Natural killer cell (primary cell): Measurements from ENCODE around the gene CREBRF. TPM values are rescaled to one million over a fixed set of nuclear protein-coding genes. Genes with fewer than 3 reads are reported as not detected.

Experiments used
- ATAC-seq, 3 donors: fragments of 150-1000 bp in 2 of 3; fragments of 200-7000 bp in 1 of 3; cut with Tn5 transposase; 1 replicate in 1 of 3; 2 replicates in 2 of 3; pipeline ENCODE4 v1.10.0; 2021; ENCODE audit warnings: mild to moderate bottlenecking in 2 of 3, moderate library complexity in 2 of 3
- DNase-seq, 2 donors: peaks; one replicate each; pipeline versions ENCODE4 v3.0.0 to v3.0.0-alpha.2; 2013 to 2021; ENCODE audit warnings: mixed read lengths in 1 of 2
- H3K27ac ChIP-seq: one replicate; pipeline ENCODE4 v1.5.1; 2013; ENCODE audit warnings: mild to moderate bottlenecking, low read length
- H3K27me3 ChIP-seq: one replicate; pipeline ENCODE4 v1.6.1; 2013; ENCODE audit warnings: low read length; ENCODE audit not compliant: control insufficient read depth, insufficient read depth
- H3K36me3 ChIP-seq: one replicate; pipeline ENCODE4 v1.6.1; 2013; ENCODE audit warnings: low read length; ENCODE audit not compliant: control insufficient read depth, insufficient read depth
- H3K4me1 ChIP-seq: one replicate; pipeline ENCODE4 v1.6.1; 2013; ENCODE audit warnings: low read length; ENCODE audit not compliant: control insufficient read depth, insufficient read depth
- H3K4me3 ChIP-seq: one replicate; pipeline ENCODE4 v1.5.1; 2013; ENCODE audit warnings: low read length
- H3K9me3 ChIP-seq: one replicate; pipeline ENCODE4 v1.6.1; 2013; ENCODE audit warnings: low read length; ENCODE audit not compliant: control insufficient read depth, insufficient read depth
- H3K27ac Mint-ChIP-seq, 2 donors: one replicate each; pipeline ENCODE4 v1.8.0; 2022; ENCODE audit warnings: mild to moderate bottlenecking in 2 of 2, mixed read lengths in 2 of 2, moderate library complexity in 1 of 2
- H3K27me3 Mint-ChIP-seq, 2 donors: one replicate each; pipeline ENCODE4 v1.8.0; 2022; ENCODE audit warnings: low read depth in 2 of 2, mixed read lengths in 2 of 2
- H3K36me3 Mint-ChIP-seq: one replicate; pipeline ENCODE4 v1.8.0; 2022; ENCODE audit warnings: mixed read lengths
- H3K4me1 Mint-ChIP-seq, 2 donors: one replicate each; pipeline ENCODE4 v1.8.0; 2022; ENCODE audit warnings: mixed read lengths in 2 of 2
- H3K4me3 Mint-ChIP-seq: one replicate; pipeline ENCODE4 v1.8.0; 2022; ENCODE audit warnings: mild to moderate bottlenecking, moderate library complexity, mixed read lengths
- H3K9me3 Mint-ChIP-seq, 2 donors: one replicate each; pipeline ENCODE4 v1.8.0; 2022; ENCODE audit warnings: mixed read lengths in 2 of 2
- WGBS: methylation state at CpG from one replicate; pipeline ENCODE4 v1.1.7; 2013; ENCODE audit warnings: missing lambda C conversion rate; ENCODE audit not compliant: insufficient coverage; 5-methylcytosine and 5-hydroxymethylcytosine counted together
- intact Hi-C: fragments of 100-400 bp; cut with micrococcal nuclease; formaldehyde crosslinking; loops from one replicate; pipeline ENCODE4 v1.14.2; 2022
- total RNA-seq, 4 donors: library from RNA; stranded (reverse); fragments of 120-200 nt in 1 of 4; gene quantifications; one replicate each; pipeline versions ENCODE4 v1.2.3 to v1.2.4, GENCODE V29; 2013 to 2022
- TF ChIP-seq, protein P1 (sequence below): fragments of 200-600 bp; IDR thresholded peaks from one replicate; pipeline ENCODE4 v1.8.0; 2022; ENCODE audit warnings: antibody characterized with exemption

The CREBRF gene
- total RNA-seq, 3 donors from 2014 or later (not counting 1 experiment from before 2014, with no cell fraction given): 118 to 127 (median 121) TPM

GRCh38 chr5:173057062-173057924, 1.1 kb downstream of the CREBRF start:
- H3K4me3 Mint-ChIP-seq: peak overlapping the region; percentile 94
- H3K4me3 ChIP-seq: peak overlapping the region; percentile 86
- no peaks in the 10 kb centered on the region for H3K27me3 ChIP-seq
- peaks cover 2% of the 10 kb centered on the region for H3K36me3 ChIP-seq
- intact Hi-C loops: loop anchor here (1.0 to 2.0 kb wide), 3 partner anchors 73 to 284 kb away; partner anchors contain the start of gene BNIP1
- H3K27me3 Mint-ChIP-seq: peaks cover 4 to 10% of the 10 kb centered on the region in 2 donors
- peaks cover 8% of the 10 kb centered on the region for H3K4me1 ChIP-seq
- H3K9me3 Mint-ChIP-seq: no peaks in the 10 kb centered on the region
- DNase-seq: peak; percentile 98 to 99
- peaks cover 36 to 37% of the 10 kb centered on the region in 2 donors for H3K4me1 Mint-ChIP-seq
- peak overlapping the region; percentile 89 to 95 for H3K27ac Mint-ChIP-seq
- H3K9me3 ChIP-seq: no peaks in the 10 kb centered on the region
- TF ChIP-seq, protein P1, sequence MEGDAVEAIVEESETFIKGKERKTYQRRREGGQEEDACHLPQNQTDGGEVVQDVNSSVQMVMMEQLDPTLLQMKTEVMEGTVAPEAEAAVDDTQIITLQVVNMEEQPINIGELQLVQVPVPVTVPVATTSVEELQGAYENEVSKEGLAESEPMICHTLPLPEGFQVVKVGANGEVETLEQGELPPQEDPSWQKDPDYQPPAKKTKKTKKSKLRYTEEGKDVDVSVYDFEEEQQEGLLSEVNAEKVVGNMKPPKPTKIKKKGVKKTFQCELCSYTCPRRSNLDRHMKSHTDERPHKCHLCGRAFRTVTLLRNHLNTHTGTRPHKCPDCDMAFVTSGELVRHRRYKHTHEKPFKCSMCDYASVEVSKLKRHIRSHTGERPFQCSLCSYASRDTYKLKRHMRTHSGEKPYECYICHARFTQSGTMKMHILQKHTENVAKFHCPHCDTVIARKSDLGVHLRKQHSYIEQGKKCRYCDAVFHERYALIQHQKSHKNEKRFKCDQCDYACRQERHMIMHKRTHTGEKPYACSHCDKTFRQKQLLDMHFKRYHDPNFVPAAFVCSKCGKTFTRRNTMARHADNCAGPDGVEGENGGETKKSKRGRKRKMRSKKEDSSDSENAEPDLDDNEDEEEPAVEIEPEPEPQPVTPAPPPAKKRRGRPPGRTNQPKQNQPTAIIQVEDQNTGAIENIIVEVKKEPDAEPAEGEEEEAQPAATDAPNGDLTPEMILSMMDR: no peak
- H3K27ac ChIP-seq: peak overlapping the region; percentile 92
- ATAC-seq: peak; percentile 80 to 93 (median 83)
- WGBS: 0% methylated on average over 38 of the region's 38 CpGs
- H3K36me3 Mint-ChIP-seq: no peaks in the 10 kb centered on the region

GRCh38 chr5:173062141-173062540, 6.0 kb downstream of the CREBRF start:
- peak overlapping the region in 1 of 2 donors; percentile 71 for H3K27ac Mint-ChIP-seq
- peaks cover 50 to 52% of the 10 kb centered on the region in 2 donors for H3K4me1 Mint-ChIP-seq
- no peaks in the 10 kb centered on the region for H3K9me3 ChIP-seq
- ATAC-seq: no peak
- WGBS: 85% methylated on average over 4 of the region's 4 CpGs
- no peak for DNase-seq
- H3K27me3 ChIP-seq: no peaks in the 10 kb centered on the region
- no peak overlapping the region for H3K4me3 Mint-ChIP-seq
- intact Hi-C loops: no loop called here
- H3K27ac ChIP-seq: no peak overlapping the region
- peaks cover 2% of the 10 kb centered on the region for H3K36me3 ChIP-seq
- H3K27me3 Mint-ChIP-seq: no peaks in the 10 kb centered on the region
- no peaks in the 10 kb centered on the region for H3K36me3 Mint-ChIP-seq
- H3K4me3 ChIP-seq: no peak overlapping the region
- peaks cover 18% of the 10 kb centered on the region for H3K4me1 ChIP-seq
- H3K9me3 Mint-ChIP-seq: no peaks in the 10 kb centered on the region
- TF ChIP-seq, protein P1: no peak

DNA sequence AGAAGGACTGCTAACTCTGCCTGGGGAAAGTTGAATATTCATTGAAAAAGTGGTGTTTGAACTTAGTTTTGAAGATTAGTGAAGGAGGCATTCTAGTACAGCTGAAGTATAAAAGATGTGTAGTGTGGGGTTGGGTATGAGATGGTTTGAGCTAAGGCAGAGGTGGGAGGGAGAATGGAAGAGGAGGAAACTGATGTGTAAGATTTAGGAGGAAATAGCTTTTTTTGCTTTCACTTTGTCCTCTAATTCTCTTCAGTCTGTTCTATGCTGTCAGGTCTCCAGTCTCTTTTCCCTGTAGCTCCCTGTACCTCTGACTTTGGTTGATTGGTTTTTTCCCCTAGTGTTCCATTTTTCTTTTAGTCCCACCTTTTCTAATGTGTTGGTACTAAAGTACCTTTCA, 9.0 kb downstream of the CREBRF start:
- H3K27ac ChIP-seq: no peak overlapping the region
- TF ChIP-seq, protein P1: no peak
- H3K4me3 Mint-ChIP-seq: peak overlapping the region; percentile 62
- no peaks in the 10 kb centered on the region for H3K36me3 ChIP-seq
- no peaks in the 10 kb centered on the region for H3K36me3 Mint-ChIP-seq
- no peak overlapping the region for H3K4me3 ChIP-seq
- H3K9me3 ChIP-seq: no peaks in the 10 kb centered on the region
- peaks cover 13% of the 10 kb centered on the region for H3K4me1 ChIP-seq
- peaks cover 57 to 59% of the 10 kb centered on the region in 2 donors for H3K4me1 Mint-ChIP-seq
- no peaks in the 10 kb centered on the region for H3K27me3 Mint-ChIP-seq
- peak overlapping the region; percentile 52 to 62 for H3K27ac Mint-ChIP-seq
- H3K9me3 Mint-ChIP-seq: no peaks in the 10 kb centered on the region
- DNase-seq: peak in 1 of 2 donors; percentile 28
- no peaks in the 10 kb centered on the region for H3K27me3 ChIP-seq
- intact Hi-C loops: no loop called here
- peak in 2 of 3 donors; percentile 54 to 64 for ATAC-seq
